ENCODE measurements around the gene BDKRB2.
"Not testable (repeated sequence)": the region's sequence is repeated elsewhere in the genome, so short reads cannot be mapped to it uniquely, and the experiment has no call there.

BDKRB2 gene

GRCh38 chr14:96225213-96225612 is 20.6 kb downstream of the BDKRB2 start:
- no peak for DNase-seq (ENCODE audit: low spot score)

GRCh38 chr14:96225745-96226151 is 21.1 kb downstream of the BDKRB2 start:
- no peak for DNase-seq (ENCODE audit: low spot score)

- DNase-seq (ENCODE audit: low spot score), result no peak
Observed at GRCh38 chr14:96227428-96227827, 22.8 kb downstream of the BDKRB2 start.

- no peak for DNase-seq (ENCODE audit: low spot score)
Observed at GRCh38 chr14:96229315-96229714, 24.7 kb downstream of the BDKRB2 start.

GRCh38 chr14:96231056-96231455 is 26.4 kb downstream of the BDKRB2 start:
- DNase-seq (ENCODE audit: low spot score), result no peak

GRCh38 chr14:96231526-96232130 is 27.0 kb downstream of the BDKRB2 start:
- no peak for DNase-seq (ENCODE audit: low spot score)

- DNase-seq (ENCODE audit: low spot score), result no peak
Observed at GRCh38 chr14:96232506-96232905, 27.9 kb downstream of the BDKRB2 start.

- DNase-seq (ENCODE audit: low spot score), result no peak
Observed at GRCh38 chr14:96233661-96234060, 29.0 kb downstream of the BDKRB2 start.

GRCh38 chr14:96235426-96235825 is 30.8 kb downstream of the BDKRB2 start:
- no peak for DNase-seq (ENCODE audit: low spot score)

- DNase-seq (ENCODE audit: low spot score), result no peak
Observed at GRCh38 chr14:96237641-96238040, 33.0 kb downstream of the BDKRB2 start.

GRCh38 chr14:96238676-96239265 is 34.1 kb downstream of the BDKRB2 start:
- no peak for DNase-seq (ENCODE audit: low spot score)

GRCh38 chr14:96239711-96240141 is 35.1 kb downstream of the BDKRB2 start:
- no peak for DNase-seq (ENCODE audit: low spot score)

- DNase-seq (ENCODE audit: low spot score), result no peak
Observed at GRCh38 chr14:96240641-96241040, 36.0 kb downstream of the BDKRB2 start.

- no peak for DNase-seq (ENCODE audit: low spot score)
Observed at GRCh38 chr14:96242126-96242525, 37.5 kb downstream of the BDKRB2 start.

- no peak for DNase-seq (ENCODE audit: low spot score)
Observed at GRCh38 chr14:96243785-96244184, 39.1 kb downstream of the BDKRB2 start.

GRCh38 chr14:96245074-96245473 is 40.4 kb downstream of the BDKRB2 start:
- DNase-seq (ENCODE audit: low spot score), result not testable (repeated sequence)

GRCh38 chr14:96245710-96246538 is 41.3 kb downstream of the BDKRB2 start:
- DNase-seq (ENCODE audit: low spot score), result no peak

- no peak for DNase-seq (ENCODE audit: low spot score)
Observed at GRCh38 chr14:96246539-96246847, 41.9 kb downstream of the BDKRB2 start.

GRCh38 chr14:96247031-96247430 is 42.4 kb downstream of the BDKRB2 start:
- DNase-seq (ENCODE audit: low spot score), result no peak

GRCh38 chr14:96249029-96249428 is 44.4 kb downstream of the BDKRB2 start:
- DNase-seq (ENCODE audit: low spot score), result no peak

- no peak for DNase-seq (ENCODE audit: low spot score)
Observed at GRCh38 chr14:96250485-96250884, 45.8 kb downstream of the BDKRB2 start.

GRCh38 chr14:96251656-96252155 is 47.1 kb downstream of the BDKRB2 start:
- DNase-seq (ENCODE audit: low spot score), result no peak

GRCh38 chr14:96252323-96252998 is 47.8 kb downstream of the BDKRB2 start:
- DNase-seq (ENCODE audit: low spot score), result no peak

All from activated CD4-positive, alpha-beta T cell treated with anti-CD3 and anti-CD28 coated beads, Interleukin-2, Interleukin-4, amounts not matched to agents 100 ng/mL and 50 ng/mL, durations not matched to agents 16 hours and 8 hours (primary cell).